Stimulated activated CD4-positive, alpha-beta T cell treated with anti-CD3 and anti-CD28 coated beads, Interleukin-1b, Interleukin-23, amount 100 ng/mL, for 48 hours (primary cell): ENCODE data around the gene OR11A1.
"Not testable (repeated sequence)": the region's sequence is repeated elsewhere in the genome, so short reads cannot be mapped to it uniquely, and the experiment has no call there.

ENCODE experiments used
- DNase-seq: peaks from one replicate; pipeline ENCODE4 v3.0.0-alpha.2; 2020

Gene OR11A1

DNA sequence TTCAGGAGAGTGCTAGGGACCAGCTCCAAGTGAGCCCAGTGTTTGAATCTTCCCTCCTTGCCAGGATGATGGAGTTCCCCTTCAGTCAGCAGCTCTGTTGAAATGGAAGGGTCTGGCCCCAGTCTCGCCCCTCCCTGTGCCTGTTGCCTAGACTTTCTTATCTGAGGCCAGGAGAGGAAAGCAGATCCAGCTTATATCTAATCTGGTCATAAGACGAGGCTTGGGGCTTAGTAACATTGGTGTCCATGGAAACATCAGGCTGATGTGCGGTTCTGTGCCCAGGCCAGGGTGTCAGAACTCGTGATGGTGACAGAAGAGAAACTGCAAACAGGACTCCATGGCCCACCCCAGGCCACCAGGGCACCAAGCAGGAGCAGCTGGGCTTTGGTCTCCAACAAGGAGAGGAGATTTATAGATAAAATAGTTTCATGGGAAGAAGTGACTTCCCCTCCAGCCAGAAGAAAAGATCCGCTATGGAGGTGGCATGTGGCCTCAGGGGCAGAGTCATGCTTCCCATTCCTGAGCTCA lies 21.1 kb upstream of the OR11A1 start:
- no peak for DNase-seq

DNA sequence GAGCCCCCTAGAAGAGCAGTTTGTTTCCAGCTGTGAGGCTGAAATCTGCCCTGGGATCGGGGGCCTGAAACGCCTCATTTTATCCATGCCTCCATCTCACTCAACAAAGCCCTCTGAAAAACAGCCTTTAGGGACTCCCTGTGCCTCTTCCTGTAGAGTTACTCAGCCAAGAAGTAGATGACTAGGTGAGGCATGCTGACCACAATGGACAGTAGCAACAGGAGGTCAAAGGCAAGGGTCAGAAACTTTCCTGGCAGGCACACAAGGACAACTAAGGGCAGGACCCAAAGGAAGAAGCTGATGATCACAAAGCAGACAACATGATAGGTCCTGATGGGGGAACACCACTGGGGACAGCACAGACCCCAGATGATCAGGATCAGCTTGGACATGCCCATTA lies 18.1 kb upstream of the OR11A1 start:
- DNase-seq: no peak

DNA sequence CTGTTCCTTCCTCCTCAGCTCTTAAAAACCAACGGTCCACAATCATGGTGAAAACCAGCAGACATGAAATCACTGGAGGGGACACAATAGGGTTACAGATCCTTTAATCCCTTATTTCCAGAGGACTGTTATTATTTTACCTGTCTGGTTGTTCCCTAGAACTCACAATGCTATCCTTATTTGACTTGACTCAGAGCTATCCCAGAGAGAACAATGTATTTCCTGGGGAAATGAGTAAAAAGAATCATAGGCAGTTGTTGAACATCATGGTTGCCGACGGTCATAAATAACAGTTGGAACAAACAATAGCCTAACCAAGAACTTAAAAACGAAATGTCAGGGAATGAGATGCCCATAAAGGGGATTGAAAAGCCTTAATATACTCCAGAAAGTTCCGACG lies 9.4 kb upstream of the OR11A1 start:
- DNase-seq: no peak

DNA sequence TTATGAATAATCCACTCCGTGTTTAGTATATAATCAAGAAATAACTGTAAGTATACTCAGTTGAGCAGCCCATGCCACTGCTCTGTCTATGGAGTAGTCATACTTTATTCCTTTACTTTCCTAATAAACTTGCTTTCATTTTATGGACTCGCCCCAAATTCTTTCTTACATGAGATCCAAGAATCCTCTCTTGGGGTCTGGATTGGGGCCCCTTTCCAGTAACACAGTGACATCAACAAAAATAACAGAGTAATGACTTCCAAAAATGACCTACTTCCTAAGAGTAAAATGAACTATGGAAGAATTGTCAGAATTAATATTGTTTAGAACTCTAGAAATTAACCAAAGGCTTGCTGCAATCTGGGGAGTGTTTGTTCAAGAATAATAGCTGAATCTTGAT lies 8.9 kb upstream of the OR11A1 start:
- no peak for DNase-seq

DNA sequence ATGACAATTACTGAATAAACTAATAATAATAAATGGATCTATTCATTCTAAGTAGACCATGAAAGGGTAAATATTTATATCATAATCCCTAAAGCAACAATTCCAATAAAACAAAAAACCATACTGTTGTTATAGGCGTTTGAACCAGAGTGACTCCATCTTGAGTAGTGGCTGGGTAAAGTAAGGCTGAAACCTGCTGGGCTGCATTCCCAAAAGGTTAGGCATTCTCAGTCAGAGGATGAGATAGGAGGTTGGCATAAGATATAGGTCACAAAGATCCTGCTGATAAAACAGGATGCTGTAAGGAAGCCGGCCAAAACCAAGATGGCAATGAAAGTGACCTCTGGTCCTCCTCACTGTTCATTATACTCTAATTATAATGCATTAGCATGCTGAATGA lies 8.4 kb upstream of the OR11A1 start:
- no peak for DNase-seq

DNA sequence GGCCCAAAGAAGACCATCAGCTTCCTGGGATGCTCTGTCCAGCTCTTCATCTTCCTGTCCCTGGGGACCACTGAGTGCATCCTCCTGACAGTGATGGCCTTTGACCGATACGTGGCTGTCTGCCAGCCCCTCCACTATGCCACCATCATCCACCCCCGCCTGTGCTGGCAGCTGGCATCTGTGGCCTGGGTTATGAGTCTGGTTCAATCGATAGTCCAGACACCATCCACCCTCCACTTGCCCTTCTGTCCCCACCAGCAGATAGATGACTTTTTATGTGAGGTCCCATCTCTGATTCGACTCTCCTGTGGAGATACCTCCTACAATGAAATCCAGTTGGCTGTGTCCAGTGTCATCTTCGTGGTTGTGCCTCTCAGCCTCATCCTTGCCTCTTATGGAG lies 5.2 kb upstream of the OR11A1 start:
- DNase-seq: no peak

DNA sequence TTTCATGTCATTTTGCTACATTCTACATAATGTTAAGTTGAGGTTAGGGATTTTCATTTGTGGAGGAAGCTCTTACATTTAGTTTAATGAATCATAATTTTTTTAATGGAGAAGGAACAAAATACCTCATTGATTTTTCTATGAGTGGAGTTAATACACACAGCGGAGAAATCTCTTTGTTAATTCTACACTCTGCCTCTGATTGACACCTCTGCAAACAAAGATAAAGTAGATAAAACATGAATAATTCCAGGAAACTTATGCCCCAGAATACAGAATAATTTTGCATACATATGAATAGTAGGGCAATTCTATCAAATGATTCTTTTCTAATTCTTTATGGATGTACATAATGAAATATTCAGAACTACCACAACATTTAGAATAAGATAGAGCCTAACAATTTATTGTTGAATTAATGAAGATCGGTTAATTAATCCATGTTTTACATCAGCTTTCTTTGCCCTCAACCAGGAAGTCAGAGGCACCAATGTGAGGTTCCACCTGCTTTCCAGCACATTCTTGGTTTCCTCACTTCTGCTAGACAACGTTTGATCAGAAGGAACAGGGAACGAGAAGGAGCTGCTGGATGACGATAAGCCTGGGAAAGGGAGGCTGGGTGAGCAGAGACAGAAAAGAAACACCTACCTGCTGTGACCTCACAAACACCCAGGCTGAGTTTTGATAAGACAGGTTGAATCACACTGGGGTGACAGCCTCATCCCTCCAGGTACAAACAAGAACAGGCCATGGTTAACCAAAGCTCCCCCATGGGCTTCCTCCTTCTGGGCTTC lies 4.3 kb upstream of the OR11A1 start:
- no peak for DNase-seq

DNA sequence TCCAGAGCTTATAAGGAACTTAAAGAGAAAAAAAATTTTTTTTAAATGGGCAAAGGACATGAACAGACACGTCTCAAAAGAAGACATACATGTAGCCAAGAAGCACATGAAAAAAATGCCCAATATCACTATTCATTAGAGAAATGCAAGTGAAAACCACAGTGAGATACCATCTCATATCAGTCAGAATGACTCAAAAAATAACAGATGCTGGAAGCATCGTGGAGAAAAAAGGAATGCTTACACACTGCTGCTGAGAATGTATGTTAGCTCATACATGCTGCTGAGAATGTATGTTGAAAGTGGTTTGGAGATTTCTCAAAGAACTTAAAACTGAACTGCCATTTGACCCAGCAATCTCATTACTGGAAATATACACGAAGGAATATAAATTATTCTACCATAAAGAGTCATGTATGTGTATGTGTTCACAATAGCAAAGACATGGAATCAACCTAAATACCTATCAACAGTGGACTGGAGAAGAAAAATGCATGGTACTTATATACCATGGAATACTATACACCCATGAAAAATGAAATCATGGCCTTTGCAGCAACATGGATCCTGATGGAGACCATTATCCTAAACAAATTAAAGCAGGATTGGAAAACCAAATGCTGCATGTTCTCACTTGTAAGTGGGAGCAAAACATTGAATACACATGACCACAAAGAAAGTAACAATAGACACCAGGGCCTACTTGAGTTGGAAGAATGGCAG lies 5.2 kb downstream of the OR11A1 start:
- no peak for DNase-seq

DNA sequence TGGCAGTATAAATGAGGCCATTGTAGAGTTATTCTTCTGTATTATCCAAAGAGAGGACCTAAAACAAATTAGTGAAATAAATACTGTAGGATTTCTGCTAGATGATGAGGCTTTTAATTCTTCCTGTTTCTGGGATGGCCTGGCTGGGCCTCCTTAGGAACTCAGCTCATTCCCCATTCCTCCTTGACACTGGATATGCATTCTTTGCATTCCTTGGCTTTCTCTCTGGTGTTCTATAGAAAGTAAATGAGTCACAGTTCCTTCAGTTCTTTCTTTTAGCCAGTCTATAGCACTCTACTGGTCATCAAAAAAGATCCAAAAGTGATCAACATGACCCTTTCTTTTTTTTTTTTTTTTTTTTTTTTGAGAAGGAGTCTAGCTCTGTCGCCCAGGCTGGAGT lies 9.2 kb downstream of the OR11A1 start:
- no peak for DNase-seq

DNA sequence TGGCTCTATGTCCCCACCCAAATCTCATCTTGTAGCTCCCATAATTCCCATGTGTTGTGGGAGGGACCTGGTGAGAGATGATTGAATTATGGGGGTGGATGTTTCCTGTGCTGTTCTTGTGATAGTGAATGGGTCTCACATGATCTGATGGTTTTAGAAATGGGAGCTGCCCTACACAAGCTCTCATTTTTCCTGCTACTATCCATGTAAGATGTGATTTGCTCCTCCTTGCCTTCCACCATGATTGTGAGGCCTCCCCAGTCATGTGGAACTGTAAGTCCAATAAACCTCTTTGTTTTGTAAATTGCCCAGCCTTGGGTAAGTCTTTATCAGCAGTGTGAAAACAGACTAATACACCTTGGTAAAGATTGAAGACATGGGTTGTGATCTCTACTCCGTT lies 12.8 kb downstream of the OR11A1 start:
- DNase-seq: not testable (repeated sequence)

DNA sequence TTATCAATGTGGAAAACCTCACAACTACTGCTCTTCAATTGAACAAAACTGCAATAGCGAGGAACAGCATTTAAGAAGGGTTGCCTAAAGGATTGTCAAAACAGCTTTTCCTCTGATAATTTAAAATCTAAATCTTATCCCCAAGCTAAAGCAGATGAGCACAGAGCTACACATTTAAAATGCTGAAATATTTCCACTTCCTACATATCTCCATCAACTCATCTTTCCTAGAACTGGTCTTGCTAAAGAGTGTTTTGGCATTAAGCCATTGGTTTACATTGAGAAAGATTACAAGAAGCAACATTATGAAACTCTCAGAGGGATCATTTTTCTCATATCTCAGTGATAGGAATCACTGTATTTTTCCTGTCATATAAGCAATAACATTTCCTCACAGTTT lies 14.2 kb downstream of the OR11A1 start:
- no peak for DNase-seq

DNA sequence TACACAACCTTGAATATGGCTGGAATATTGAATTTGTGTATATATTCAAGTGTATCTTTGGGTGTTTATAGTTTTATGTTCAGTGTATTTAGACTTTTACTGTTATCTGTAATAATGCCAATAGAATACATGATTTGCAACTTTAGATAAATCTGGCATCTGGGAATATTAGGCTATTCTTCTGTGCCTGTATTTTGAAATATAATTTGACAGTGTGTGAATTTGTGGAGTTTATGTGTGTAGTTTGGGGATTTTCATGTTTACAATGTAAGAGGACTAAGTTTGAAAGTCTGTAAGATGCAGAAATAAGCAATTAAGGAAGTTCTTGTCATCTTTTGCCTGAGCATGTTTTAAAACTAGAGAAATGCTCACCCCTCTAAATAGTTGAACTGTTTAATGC lies 17.9 kb downstream of the OR11A1 start, which contains the start of gene OR10C1:
Gene OR10C1, plus strand, starts transcription at position 301 of the 400 bp plus-strand sequence. CDS start 710 bp downstream, outside the sequence.
- DNase-seq: no peak

DNA sequence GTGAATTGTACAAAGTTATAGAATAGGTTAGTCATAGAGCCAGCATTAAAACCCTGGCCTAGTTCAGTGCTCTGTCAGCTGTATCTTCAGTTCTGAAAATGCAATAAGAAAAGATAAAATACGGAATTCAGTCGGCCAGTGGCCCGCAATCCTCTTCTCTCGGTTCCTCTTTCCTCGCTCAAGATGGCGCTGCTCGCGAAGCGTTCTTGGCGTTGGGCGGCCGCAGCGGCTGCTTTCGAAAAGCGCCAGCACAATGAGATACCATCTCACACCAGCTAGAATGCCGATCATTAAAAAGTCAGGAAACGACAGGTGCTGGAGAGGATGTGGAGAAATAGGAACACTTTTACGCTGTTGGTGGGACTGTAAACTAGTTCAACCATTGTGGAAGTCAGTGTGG lies 20.1 kb downstream of the OR11A1 start:
- not testable (repeated sequence) for DNase-seq

DNA sequence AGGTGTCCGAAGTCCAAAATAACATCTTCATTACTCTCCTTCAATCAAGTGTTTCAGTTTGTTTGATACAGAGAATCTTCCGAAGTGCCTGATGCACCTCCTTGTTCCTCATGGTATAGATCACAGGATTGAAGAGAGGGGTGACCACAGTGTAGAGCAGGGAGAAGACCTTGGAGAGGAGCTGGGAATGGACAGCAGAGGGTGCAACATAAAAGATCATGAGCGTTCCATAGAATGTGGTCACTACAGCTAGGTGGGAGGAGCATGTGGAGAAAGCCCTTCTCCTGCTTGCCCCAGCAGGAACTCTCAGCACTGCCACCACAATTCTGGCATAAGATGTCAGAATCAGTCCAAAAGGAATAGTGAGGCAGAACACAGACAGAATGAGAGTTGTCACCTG lies 30.2 kb downstream of the OR11A1 start:
- DNase-seq: no peak

DNA sequence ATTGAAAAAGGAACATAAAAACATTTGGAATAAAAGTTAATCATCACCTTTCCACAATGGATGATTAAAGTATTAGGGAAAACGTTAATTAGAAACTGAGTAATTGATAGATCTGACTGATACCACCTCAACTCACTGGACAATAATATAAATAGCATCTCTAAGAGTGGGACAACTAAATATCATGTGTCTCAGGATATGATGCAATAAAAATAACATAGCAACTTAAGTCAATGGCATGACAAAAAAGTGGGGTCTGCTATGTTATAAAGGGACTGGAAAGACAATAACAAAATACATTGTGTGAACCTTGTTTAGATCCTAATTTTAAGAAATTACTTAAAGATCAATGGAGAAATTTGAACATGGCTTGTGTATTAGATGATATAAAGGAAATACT lies 31.8 kb downstream of the OR11A1 start:
- DNase-seq: no peak

DNA sequence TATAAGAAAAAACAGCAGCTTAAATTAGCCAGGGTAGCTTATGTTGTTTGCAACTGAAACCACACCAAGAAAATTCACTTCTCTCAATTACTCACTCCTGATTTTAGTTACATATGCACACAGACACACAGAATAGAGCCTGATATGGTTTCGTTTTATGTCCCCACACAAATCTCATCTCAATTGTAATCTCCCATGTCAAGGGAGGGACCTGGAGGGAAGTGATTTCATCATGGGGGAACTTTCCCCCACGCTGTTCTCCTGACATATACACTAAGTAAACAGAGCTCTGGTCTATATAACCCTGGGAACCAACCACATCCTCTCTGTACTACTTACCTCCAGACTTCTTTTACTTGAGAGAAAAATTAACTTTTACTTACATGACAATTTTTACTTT lies 32.3 kb downstream of the OR11A1 start:
- no peak for DNase-seq

DNA sequence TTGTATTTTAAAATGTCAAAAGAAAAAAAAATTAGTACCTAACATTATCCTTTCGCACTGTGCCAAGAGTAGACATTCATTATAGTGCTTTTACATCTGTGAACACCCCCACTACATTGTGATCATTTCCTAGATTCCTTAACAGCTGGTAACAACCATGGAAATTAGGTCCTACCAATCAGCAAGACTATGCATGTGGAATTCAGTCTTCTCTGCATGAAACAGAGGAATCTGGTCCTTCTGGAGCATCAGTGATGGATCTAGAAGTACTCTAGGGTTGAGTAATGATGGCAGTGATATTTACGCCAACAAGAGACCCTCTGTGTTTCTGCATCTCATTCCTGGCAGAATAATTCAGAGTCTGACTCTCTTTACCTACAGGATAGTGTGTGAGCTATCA lies 32.7 kb downstream of the OR11A1 start:
- no peak for DNase-seq

DNA sequence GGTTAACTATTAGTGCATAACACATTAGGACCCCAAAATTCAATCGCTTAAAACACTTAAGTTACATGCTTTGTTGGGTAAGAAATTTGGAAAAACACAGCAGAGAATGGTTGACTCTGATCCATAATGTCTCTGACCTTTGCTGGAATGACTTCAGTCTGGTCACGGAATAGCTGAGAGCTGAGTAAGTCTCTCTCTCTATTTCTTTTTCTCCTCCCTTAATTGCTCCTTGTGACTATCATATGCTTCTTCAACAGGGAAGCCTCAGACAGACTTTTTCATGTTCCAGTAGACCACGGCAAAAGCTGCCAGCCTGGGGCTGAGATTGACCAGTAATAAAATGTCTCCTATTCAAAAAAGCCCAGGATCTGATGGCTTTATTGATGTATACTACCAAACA lies 37.4 kb downstream of the OR11A1 start:
- no peak for DNase-seq

DNA sequence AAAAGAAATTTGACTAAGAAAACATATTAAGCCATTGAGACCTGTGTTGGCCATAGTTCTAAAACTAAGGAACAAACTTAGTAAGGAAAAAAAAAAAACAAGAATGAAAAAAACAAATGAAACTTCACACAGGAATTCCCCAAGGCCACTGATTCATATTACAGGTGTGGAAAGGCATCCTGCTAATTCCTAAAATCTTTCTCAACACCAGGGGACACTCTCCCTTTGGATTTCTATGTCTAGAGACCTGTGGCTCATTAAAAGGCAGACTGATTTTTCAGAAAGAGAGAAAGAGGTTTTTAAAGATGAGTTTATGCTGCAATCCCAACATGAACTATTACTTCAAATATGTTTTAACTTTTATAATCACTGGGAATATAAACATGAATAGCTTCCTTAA lies 42.3 kb downstream of the OR11A1 start, which contains the start of gene OR12D1:
Gene OR12D1, plus strand, starts transcription at position 341 of the 400 bp plus-strand sequence.
- DNase-seq: no peak

DNA sequence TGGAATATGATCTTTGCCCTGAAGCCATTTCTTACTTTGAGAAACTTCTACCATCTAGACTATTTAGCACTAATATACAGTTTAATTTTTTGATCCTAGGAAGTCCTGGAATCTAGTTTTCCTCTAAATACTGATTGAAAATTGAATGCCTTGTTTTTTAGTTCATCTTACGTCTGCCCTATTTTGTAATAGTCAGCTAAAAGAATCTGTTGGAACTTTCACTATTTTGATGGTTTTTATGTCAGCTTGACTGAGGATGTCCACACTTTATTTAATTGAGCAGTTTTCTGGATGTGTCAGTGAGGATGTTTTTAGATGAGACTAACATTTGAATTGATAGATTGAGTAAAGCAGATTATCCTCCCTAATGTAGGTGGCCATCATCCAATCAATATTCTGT lies 53.1 kb downstream of the OR11A1 start:
- no peak for DNase-seq

DNA sequence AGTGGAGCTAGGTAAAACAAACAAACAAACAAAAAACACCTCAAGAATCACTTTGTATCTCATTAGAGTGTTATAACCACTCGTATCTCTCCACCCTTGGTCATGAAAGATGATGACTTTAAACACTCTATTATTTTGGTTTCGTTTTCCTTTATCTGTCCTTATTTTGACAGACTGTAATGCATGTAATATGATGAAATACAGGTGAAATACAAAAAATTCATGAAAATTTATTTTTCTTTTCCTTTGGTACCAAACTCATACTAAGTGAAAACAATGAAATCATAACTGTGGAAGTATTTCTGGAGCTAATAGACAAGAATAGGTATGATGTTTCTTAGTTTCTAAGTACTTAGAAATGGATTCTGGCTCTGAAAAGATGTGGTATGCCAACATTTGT lies 57.3 kb downstream of the OR11A1 start:
- DNase-seq: no peak

DNA sequence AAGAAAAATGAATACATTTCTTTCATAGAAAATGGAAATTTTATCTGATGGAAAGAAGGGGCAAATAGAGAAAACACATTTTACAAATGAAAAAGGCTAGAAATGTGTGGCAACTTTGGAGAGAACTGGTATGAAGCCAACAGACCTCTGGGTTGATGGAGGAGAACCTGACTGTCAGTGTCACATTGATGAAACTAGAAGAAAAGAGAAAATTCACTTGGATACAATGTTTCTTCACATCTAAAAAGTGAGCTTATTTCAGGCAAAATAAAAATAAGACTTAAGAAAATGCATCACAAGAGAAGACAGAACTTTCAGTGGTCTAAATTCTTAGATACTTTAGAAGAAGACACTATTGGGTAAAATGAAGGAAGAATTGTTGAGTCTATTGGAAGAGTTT lies 61.5 kb downstream of the OR11A1 start, which contains the start of gene OR12D2:
Gene OR12D2, plus strand, starts transcription at position 301 of the 400 bp plus-strand sequence. CDS start 1,069 bp downstream, outside the sequence.
- no peak for DNase-seq

DNA sequence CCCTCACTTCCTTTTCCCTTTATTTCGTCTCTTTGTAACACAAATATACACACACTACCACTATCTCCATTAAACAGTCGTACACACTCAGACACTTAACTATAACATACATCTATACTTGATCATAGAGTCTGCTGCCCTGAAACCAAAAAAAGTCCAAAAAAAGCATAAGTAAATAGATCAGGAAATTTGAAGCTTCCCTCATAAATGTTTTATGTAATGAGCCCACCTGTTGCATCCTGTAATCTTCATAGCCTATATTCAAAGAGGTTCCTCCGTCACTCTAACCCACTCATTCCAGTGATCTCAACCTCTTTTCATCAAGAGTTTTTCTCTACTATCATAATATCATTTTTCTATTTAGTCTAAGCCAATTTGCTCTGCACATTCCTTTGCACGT lies 68.3 kb downstream of the OR11A1 start:
- no peak for DNase-seq

DNA sequence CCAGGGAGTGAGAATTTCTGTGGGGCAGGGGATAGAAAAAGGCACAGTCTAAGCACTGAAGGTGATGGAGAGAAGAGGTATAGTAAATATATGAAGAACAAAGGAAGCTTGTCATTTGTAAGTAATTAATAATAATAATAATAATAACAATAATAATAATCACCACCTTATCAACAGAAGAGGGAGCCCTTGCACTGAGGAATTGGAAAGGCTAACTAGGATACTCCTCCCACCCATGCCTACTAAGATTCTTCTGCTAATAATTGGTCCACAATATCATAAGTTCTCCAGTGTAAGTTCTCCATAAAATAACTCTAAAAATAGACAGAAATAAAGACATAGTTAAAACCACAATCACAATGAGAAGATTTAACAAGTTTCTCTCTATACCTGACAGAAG lies 80.9 kb downstream of the OR11A1 start:
- no peak for DNase-seq
